Stimulated activated CD4-positive, alpha-beta T cell treated with anti-CD3 and anti-CD28 coated beads, TNF-alpha, amount 100 ng/mL, for 1 hour (primary cell): ENCODE measurements around the gene SRRM3.
"Not testable (repeated sequence)": the region's sequence is repeated elsewhere in the genome, so short reads cannot be mapped to it uniquely, and the experiment has no call there.

ENCODE experiments used
- DNase-seq, 3 donors: peaks; one replicate each; pipeline ENCODE4 v3.0.0-alpha.2; 2020; ENCODE audit warnings: low read depth in 3 of 3, low spot score in 1 of 3

The SRRM3 gene

DNA sequence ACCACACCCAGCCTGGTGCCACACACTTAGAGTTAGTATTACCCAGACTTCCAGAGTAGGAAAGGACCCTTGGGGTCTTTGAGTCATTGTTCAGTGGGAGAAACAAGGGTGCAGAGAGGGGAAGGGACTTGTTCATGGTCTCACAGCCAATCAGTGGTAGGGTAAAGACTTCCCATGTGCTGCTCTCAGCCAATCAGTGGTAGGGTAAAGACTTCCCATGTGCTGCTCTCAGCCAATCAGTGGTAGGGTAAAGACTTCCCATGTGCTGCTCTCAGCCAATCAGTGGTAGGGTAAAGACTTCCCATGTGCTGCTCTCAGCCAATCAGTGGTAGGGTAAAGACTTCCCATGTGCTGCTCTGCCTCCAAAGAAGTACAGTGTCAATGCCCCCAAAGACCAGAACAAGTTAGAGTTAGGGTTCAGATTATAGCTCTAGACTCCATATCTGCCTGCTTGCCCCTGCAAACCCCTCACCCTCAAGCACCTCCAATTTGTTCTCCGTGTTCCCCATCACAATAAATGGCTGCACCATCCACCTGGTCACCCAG lies 25.3 kb downstream of the SRRM3 start:
- DNase-seq = not testable (repeated sequence)

DNA sequence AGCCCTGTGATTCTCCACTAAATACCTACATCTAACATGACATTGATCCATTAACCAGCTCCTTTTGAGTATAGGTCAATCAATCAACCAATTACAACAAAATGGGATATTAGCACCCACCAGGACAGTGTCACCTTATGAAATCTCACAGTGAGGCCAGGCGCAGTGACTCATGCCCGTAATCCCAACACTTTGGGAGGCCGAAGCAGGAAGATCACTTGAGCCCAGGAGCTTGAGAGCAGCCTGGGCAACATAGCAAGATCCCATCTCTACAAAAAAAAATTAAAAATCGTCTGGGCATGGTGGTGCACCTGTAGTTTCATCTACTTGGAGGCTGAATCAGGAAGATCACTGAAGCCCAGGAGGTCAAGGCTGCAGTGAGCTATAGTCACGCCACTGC lies 28.5 kb downstream of the SRRM3 start:
- no peak for DNase-seq

DNA sequence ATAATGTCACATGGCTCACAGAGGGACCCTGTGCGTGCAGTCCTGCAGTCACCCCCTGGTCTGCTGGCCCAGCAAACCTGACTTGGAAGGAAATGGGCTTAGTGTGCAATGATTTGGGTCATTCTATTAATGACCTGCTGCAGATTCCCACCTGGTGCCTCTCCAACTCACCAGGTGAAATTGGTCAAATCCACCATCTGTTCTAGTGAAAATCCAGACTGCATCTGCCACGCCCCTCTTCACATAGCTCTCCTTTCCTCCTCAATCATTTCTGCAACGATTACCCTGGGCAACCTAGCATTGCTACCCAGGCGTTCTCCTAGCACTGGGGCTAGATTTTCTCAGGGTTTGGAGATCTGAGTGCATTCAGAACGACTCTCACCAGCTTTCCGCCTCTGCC lies 29.4 kb downstream of the SRRM3 start:
- no peak for DNase-seq

DNA sequence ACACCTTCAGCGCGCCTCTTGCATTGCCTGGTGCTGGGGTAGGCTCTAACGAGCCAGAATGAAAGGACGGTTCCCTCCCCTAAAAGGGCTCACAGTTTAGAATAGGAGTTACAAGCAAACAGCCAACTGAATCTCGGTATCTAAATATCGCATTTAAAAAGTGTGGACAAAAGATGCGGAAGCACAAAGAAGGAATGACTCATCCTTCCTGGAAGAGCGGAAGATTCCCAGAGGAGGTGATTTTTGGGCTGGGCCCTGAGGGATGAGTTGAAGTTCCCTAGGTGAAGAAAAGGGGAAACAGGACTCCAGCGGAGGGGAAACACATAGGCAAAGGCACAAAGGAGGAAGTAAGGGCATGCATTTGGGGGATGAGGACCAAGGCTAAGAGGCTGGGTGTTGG lies 29.9 kb downstream of the SRRM3 start:
- DNase-seq = no peak

DNA sequence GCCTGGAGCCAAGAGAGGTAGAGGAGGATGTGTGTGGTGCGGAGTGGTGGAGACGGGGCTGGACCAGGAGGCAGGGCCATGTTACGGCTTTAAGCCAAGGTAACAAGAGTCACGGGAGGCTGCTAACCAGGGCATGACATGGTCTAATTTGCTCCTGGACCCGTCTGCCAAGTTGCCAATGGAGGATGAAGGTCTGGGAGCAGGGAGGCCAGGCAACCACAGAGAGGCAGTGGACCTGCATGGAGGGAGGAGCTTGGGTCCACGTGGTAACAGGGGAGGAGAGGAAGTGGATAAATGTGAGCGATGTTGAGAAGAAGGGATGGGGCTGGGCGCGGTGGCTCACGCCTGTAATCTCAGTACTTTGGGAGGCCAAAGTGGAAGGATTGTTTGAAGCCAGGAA lies 31.0 kb downstream of the SRRM3 start:
- no peak for DNase-seq

DNA sequence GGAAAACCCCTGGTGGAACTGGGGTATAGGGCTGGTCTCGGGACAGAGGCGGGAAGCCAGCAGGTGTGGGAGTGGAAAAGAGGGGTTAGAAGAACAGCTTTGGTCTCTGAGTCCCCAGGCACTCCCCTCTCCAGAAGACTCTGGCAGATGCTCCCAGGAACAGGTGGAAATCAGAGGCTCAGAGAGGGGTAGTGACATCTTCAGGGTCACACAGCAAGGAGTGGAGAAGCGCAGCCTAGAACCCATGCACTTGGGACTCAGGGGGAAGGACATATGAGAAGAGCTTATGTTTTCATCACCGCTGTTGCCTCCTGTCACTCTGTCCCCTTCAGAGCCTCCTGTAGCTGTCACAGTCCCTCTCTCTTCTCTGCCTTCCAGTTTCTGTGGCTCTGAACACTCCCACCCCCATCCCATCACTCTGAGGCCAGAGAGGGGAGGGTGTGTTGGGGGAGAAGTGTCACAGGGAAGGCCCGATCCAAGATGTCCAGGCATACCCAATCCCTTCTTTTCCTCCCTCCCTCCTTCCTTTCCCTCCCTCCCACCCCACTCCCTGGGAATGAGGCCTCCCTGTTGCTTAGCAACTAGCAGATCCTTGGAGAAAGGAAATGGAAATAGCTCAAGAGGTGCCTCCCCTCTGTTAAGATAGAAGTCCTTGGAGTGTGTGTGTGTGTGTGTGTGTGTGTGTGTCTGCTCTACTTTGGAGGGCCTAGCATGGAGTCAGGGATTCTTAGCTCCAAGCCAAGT lies 32.0 kb downstream of the SRRM3 start:
- DNase-seq = no peak

DNA sequence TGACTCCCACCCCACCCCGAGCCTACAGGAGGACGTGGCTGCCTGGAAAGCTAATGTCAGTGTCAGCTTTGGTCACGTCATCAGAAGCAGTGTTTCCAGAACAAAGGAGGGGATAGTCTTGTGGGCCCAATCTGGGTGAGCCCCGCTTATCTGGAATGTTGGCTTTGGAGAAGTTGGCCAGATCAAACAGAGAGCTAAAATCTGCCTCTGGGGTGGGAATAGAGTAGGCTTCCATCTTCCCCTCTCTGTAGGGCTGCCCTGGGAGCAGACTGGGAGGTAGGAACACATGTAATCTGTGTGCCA lies 32.5 kb downstream of the SRRM3 start:
- no peak for DNase-seq

DNA sequence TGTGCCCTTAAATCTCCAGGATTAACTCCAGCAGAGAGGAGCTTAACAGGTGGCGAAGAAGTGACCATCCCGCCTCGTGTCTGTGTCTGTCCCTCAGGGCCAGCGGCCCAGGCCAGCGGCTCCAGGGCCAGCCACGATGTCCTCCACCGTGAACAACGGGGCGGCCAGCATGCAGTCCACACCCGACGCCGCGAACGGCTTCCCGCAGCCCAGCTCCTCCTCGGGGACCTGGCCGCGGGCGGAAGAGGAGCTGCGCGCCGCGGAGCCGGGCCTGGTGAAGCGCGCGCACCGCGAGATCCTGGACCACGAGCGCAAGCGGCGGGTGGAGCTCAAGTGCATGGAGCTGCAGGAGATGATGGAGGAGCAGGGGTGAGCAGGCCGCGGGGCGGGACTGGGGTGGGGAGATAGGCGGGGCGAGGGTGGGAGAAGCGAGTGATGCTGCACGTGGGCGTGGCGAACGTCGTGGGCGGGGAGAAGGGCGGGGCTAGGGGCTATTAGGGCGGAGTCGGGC lies 33.3 kb downstream of the SRRM3 start:
- DNase-seq = peak; percentile 19 to 73 (median 31)

DNA sequence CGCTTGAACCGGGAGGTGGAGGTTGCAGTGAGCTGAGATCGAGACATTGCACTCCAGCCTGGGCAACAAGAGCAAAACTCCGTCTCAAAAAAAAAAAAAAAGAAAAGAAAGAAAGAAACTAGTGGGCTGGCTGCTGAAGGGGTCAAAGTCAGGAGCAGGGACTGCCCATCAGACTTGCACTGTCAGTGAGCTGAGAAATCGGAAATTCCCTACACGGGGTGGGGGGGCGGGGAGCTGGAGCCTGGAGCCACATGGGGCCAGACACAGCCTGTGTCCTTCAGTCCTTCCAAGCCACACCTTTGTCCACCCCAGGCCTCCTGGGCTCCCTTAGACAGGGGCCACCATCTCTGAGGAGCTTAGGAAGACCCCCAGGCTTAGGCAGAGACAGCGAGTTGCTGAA lies 34.5 kb downstream of the SRRM3 start:
- DNase-seq = no peak

DNA sequence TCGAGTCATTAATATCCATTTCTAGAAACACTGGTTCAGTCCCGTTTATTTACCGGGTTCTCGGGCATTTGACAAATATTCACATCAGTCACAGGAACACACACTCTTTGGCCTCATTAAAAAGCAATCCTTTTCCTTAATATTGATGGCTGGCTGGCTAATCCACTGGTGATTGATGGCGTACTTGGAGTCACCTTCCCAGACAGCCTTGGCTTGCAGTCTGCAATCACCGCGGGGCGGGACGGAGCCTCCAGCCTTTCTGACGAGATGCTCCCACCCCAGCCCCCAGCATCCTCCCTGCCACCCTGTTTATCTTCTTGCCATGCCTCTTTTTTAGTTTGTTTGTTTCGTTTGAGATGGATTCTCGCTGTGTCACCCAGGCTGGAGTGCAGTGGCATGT lies 36.6 kb downstream of the SRRM3 start:
- no peak for DNase-seq

DNA sequence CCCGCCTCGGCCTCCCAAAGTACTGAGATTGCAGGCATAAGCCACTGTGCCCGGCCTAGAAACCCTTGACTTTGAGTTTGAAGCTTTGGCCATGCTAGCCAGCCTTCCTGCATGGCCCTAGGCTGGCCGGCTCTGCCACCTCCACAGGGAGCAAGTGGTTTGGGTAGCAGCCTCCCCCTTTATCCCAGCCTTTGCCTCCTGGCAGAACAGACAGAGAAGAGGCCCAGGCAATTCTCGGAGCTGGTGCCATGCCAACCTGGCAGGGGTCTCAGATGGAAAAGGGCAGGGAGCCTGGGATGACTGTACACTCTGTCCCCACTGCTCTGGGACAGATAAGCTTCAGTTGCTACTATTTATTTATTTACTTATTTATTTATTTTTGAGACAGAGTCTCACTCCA lies 39.4 kb downstream of the SRRM3 start:
- no peak for DNase-seq

DNA sequence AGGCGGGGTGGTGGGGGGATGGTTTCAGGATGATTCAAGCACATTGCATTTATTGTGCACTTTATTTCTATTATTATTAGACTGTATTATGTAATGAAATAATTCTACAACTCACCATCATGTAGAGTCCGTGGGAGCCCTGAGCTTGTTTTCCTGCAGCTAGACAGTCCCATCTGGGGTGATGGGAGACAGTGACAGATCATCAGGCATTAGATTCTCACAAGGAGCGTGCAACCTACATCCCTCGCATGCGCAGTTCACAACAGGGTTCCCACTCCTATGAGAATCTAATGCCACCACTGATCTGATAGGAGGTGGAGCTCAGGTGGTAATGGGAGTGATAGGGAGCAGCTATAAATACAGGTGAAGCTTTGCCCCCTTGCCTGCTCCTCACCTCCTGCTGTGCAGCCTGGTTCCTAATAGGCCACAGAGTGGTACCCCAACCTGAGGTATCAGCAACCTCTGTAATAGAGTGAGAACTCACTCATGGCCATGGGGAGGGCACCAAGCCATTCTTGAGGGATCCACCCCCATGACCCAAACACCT lies 40.9 kb downstream of the SRRM3 start:
- not testable (repeated sequence) for DNase-seq

DNA sequence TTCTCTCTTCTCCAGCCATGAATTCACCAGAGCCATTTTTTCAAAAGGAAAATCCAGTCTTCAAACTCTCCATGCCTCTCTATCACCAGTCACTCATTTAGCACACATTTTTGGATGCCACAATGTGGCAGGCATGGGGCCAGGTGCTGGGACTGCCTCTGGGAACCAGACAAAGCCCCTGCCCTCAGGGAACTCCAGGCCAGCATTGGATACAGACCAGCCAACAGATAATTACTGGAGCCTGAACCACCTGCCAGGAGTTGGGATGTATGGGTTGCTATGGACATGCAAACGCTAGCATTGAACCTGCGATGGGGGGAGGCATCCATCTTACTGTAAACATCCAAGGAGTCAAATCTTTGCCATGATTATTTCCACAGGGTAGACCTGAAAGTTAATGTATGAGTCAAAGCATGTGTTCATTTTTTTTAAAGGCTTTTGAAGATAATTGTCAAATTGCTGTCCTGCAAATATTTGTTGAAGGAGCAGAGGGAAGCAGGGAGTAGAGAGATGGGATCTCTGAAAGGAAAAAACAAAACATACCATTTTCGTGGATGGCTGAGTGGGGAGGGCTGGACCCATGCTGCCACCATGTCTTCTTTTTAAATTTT lies 43.2 kb downstream of the SRRM3 start:
- DNase-seq = no peak

DNA sequence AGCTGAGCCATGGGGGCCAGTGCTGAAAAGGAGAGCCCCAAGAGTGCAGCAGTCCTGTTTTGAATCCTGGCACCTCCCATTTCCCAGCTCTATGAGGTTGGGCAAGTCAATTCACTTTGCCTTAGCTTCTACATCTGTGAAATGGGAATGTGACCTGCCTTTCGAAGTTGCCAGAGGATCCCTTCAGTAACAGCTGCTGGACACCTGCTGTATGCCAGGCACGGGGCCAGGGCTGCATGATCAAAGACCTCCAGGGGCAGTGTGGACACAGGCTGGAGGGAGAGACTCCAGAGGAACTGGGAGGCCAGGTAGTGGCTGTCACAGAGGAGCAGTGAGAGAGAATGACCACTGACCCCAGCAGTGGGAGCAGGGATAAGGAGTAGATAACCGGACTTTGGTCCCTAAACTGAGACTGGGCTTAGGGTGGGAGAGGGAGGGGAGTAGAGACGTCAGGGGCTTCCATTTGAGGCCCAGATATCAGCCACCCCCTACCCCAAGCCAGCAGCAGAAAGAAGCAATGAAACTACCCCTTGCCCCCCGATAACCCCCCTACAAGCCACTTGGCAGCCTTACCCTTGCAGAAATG lies 45.2 kb downstream of the SRRM3 start:
- DNase-seq = no peak

DNA sequence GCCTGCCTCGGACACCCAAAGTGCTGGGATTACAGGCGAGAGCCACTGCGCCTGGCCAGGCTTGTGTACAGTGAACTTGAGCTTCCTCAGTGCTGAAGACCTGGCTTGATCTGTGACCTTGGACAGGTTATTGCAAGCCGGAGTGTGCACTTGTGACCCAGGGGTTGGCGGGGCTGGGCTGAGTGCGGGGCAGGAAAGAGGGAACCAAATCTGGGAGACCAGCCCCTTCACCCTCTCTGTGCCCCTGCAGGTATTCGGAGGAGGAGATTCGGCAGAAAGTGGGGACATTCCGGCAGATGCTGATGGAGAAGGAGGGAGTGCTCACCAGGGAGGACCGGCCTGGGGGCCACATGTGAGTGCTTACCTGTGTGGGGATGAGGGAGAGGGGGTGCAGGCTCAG lies 46.2 kb downstream of the SRRM3 start:
- DNase-seq = no peak

DNA sequence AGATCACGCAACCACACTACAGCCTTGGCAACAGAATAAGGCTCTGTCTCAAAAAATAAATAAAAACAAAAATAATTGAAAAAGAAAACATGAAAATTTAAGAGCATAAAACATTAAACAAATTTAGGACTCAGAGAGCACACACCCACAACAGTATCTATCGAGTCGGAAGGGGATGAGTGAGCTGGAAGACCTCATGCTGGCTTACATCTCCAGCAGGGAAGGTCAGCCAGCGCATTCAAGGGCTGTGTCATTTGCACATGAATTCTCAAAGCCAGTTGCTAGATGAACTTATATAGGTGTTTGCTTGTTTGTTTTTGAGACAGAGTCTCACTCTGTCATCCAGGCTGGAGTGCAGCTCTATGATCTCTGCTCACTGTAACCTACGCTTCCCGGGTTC lies 50.3 kb downstream of the SRRM3 start:
- DNase-seq = no peak

DNA sequence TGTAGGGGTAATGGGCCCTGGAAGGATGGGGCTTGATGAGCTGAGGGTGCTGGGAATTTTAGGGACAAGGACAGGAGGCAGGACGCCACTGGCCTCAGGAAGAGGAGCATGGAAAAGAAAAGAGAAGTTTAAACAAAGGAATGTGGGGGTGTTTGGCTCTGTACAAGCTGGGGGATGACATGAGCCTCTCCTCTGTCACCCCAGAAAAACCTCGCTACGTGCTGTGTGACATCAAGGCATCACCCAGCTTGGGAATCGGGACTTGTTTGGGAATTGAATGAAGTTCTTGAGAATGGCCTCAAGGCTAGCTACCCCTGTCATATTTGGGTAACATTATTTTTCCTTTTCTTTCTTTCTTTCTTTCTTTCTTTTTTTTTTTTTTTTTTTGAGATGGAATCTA lies 53.1 kb downstream of the SRRM3 start:
- DNase-seq = no peak

DNA sequence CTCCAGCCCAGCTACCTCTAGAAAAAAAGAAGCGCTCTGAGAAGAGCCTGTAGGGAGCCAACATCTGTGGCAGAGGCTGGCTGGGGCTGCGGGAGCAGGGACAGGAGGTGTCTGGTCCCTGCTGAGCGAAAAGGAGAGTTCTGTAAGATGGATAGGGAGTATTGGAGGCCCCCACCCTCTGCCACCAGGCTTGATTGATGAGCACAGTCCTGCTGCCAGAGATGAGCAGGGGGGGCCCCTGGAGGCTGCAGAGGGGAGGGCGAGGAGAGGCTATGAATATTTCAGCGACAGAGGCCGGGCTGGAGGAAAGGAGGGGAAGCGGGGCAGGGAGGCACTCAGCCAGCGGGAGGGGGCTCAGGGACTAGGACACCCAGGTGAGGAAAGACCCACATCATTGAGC lies 56.3 kb downstream of the SRRM3 start:
- DNase-seq = no peak

DNA sequence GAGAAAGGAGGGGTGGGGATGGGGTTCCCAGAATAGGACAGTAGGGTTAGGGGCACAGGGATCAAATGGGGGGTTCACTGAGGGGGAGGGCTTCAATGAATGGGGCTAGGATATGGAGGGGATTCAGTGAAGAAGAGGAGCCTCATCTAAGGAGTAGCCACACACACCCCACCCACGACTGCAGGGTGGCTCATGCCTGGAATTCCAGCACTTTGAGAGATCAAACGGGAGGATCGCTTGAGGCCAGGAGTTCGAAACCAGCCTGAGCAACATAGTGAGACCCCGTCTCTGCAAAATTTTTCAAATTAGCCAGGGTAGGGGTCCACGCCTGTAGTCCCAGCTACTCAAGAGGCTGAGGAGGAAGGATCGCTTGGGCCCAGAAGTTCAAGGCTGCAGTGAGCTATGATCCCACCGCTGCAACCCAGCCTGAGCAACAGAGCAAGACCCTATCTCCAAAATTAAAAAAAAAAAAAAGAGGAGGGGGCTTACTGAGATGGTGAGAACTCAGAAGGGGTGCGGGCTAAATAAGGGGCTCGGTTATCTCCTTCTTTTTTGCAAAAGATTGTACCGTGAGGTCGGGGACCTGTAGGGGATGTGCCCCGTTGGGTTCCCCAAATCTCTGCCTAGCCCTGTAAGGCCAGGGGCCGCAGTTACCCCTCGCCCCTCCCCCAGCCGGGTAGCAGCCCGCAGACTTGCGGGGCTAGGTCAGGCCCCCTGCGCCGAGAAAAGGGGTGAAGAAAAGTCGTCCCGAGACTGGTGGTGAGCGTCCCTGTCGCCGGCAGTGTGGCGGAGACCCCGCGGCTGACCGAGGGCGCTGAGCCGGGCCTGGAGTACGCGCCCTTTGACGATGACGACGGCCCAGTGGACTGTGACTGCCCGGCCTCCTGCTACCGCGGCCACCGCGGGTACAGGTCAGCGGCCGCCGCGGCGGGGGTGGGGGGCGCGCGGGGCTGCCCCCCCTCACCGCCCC lies 57.7 kb downstream of the SRRM3 start:
- DNase-seq = no peak

DNA sequence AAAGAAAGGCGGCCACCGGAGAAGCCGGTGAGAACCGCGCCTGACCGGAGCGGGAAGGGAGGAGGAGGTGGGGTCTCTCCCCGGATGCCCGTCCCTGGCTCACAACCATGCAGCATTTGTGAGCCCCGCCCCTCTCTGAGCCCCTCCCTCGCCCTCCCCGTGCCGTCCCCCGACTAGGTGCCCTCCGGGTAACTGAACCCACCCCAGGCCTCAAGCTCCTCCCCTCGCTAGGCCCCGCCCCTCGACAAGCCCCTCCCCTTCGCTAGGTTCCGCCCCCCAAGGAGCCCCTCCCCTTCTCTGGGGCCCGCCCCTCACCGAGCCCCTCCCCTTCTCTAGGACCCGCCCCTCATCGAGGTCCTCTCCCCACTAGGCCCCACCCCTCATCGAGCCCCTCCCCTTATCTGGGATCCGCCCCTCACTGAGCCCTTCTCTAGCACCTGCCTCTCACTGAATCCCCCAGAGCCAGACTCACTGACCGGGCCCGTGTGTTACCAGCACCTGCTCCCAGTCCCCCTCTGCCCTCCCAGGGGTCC lies 58.5 kb downstream of the SRRM3 start:
- peak in 2 of 3 donors; percentile 14 to 33 for DNase-seq

DNA sequence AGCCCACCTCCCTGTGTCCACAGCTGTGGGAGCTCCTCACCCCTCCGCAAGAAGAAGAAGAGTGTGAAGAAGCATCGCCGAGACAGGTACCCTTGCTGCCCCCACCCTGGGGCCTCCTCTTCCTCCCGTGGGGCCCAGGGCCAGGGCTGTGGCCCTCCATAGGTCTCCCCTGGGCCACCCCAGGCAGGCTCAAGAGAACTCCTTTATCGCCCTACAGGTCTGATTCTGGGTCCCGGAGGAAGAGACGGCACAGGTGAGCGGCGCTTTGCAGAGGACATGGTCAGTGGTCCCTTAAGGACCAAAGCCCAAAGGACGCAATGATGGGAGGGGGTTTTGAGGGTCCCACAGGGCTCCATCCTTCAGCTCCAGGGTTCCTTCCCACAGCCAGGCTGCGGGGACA lies 59.6 kb downstream of the SRRM3 start:
- no peak for DNase-seq
